Karpas-422 (cell line): ENCODE measurements around the gene NOX5. TPM values are rescaled to one million over a fixed set of nuclear protein-coding genes. Genes with fewer than 3 reads are reported as not detected.
"Not testable (repeated sequence)": the region's sequence is repeated elsewhere in the genome, so short reads cannot be mapped to it uniquely, and the experiment has no call there.

Source experiments
- DNase-seq: peaks from one replicate; pipeline ENCODE4 v3.0.0-alpha.2; 2015
- H2AFZ ChIP-seq: fragments of 200-600 bp; sonication (generic); 2 replicates; pipeline ENCODE4 v1.6.1; 2014; ENCODE audit warnings: antibody characterized with exemption, low read length, mixed read lengths
- H3K27ac ChIP-seq: fragments of 200-600 bp; sonication (generic); 2 replicates; pipeline ENCODE4 v1.5.1; 2014; ENCODE audit warnings: mild to moderate bottlenecking, low read length, moderate library complexity
- H3K27me3 ChIP-seq: fragments of 200-600 bp; sonication (generic); 2 replicates; pipeline ENCODE4 v1.6.1; 2014; ENCODE audit warnings: low read length, mixed read lengths
- H3K36me3 ChIP-seq: fragments of 200-600 bp; sonication (generic); 2 replicates; pipeline ENCODE4 v1.6.1; 2014; ENCODE audit warnings: low read length, mixed read lengths; ENCODE audit not compliant: insufficient read depth
- H3K4me1 ChIP-seq: fragments of 200-600 bp; sonication (generic); 2 replicates; pipeline ENCODE4 v1.6.1; 2014; ENCODE audit warnings: mild to moderate bottlenecking, low read length, mixed read lengths
- H3K4me2 ChIP-seq: fragments of 200-600 bp; sonication (generic); 2 replicates; pipeline ENCODE4 v1.6.1; 2014; ENCODE audit warnings: low read length, low read depth, mild to moderate bottlenecking; ENCODE audit not compliant: poor library complexity, severe bottlenecking
- H3K4me3 ChIP-seq: fragments of 200-600 bp; sonication (generic); 2 replicates; pipeline ENCODE4 v1.5.1; 2014; ENCODE audit warnings: mild to moderate bottlenecking, antibody characterized with exemption, low read length, mixed read lengths
- H3K79me2 ChIP-seq: fragments of 200-600 bp; sonication (generic); 2 replicates; pipeline ENCODE4 v1.6.1; 2014; ENCODE audit warnings: mild to moderate bottlenecking, low read length, mixed read lengths
- H3K9ac ChIP-seq: fragments of 200-600 bp; sonication (generic); 2 replicates; pipeline ENCODE4 v1.6.0; 2014; ENCODE audit warnings: low read length
- H3K9me2 ChIP-seq: fragments of 200-600 bp; sonication (generic), shearing (Covaris generic); replicated peaks from 2 replicates; pipeline ENCODE4 v1.6.0; 2014; ENCODE audit warnings: mild to moderate bottlenecking, low read length, moderate library complexity; ENCODE audit not compliant: insufficient read depth
- H3K9me3 ChIP-seq: fragments of 300-700, 200-600 bp; sonication (generic); 2 replicates; pipeline ENCODE4 v1.6.1; 2014; ENCODE audit warnings: low read length, mixed read lengths
- H4K20me1 ChIP-seq: fragments of 200-600 bp; sonication (generic); 2 replicates; pipeline ENCODE4 v1.6.1; 2014; ENCODE audit warnings: mild to moderate bottlenecking, antibody characterized with exemption, low read length, low read depth; ENCODE audit not compliant: insufficient read depth
- total RNA-seq: library from RNA; depleted of rRNA; stranded (reverse); fragments of >200 nt; shearing (Covaris generic); gene quantifications from 2 replicates; pipeline ENCODE4 v1.2.3, GENCODE V29; 2014; ENCODE audit warnings: low replicate concordance; rRNA removed

NOX5 gene, protein sequence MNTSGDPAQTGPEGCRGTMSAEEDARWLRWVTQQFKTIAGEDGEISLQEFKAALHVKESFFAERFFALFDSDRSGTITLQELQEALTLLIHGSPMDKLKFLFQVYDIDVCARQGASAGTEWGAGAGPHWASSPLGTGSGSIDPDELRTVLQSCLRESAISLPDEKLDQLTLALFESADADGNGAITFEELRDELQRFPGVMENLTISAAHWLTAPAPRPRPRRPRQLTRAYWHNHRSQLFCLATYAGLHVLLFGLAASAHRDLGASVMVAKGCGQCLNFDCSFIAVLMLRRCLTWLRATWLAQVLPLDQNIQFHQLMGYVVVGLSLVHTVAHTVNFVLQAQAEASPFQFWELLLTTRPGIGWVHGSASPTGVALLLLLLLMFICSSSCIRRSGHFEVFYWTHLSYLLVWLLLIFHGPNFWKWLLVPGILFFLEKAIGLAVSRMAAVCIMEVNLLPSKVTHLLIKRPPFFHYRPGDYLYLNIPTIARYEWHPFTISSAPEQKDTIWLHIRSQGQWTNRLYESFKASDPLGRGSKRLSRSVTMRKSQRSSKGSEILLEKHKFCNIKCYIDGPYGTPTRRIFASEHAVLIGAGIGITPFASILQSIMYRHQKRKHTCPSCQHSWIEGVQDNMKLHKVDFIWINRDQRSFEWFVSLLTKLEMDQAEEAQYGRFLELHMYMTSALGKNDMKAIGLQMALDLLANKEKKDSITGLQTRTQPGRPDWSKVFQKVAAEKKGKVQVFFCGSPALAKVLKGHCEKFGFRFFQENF
- not detected in 2 replicates for total RNA-seq

DNA sequence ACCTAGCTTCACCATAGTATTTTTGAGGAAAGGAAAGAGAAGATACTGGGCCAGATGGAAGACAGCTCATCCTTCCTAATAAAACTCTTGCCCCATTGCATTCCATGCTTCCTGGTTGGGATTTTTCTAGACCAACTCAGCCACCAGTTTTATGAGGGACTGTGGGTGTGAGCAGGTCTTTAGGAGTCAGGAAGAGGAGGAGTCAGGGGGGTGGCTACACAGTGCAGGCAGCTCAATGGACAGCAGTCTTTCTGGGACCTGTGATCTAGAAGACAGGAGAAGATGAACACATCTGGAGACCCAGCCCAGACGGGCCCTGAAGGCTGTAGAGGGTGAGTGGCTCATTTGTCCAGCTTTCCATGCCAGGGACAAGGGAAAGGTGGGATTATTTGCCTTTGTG lies at the start of gene NOX5:
TSS of gene NOX5 (plus strand) at position 242 of the 400 bp plus-strand sequence. CDS start at position 283, 41 bp downstream.
- Histone ChIP-seq H3K27ac (no peak within 1 kb of the TSS), H3K79me2 (no peaks in the 10 kb centered on the region), H3K27me3 (no peaks in the 10 kb centered on the region), H3K4me1 (no peaks in the 10 kb centered on the region), H3K9me3 (no peaks in the 10 kb centered on the region), H3K4me3 (no peak within 1 kb of the TSS), H3K36me3 (no peaks in the 10 kb centered on the region), H3K9me2 (no peaks in the 10 kb centered on the region), H3K4me2 (no peak within 1 kb of the TSS), H3K9ac (no peak within 1 kb of the TSS), H2AFZ (no peak within 1 kb of the TSS), H4K20me1 (no peaks in the 10 kb centered on the region)
- DNase-seq, result no peak

DNA sequence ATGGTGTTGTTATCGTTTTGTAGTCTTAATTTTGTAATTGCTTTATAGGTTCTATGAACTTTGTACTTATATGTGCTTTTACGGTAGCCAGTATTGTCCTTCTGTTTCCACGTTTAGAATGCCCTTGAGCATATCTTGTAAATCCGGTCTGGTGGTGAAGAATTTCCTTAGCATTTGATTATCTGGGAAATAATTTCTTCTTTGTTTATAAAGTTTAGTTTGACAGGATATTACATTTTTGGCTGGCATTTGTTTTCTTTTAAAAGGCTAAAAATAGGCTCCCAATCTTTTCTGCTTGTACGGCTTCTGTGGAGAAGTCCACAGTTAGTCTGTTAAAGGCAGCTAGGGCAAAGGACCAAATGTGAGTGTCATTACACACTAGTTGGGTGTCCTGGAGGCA lies 47.5 kb upstream of the NOX5 start:
- Histone ChIP-seq H3K27ac (no peak overlapping the region), H3K4me1 (no peaks in the 10 kb centered on the region), H3K36me3 (no peaks in the 10 kb centered on the region), H3K9me3 (no peaks in the 10 kb centered on the region; the same call in 1 of the 2 replicates), H3K27me3 (peaks cover 4% of the 10 kb centered on the region; the same call in 1 of the 2 replicates), H4K20me1 (no peaks in the 10 kb centered on the region), H2AFZ (no peak overlapping the region), H3K4me3 (no peak overlapping the region), H3K9me2 (no peaks in the 10 kb centered on the region), H3K79me2 (no peaks in the 10 kb centered on the region), H3K4me2 (no peak overlapping the region), H3K9ac (no peak overlapping the region)
- DNase-seq, result no peak

DNA sequence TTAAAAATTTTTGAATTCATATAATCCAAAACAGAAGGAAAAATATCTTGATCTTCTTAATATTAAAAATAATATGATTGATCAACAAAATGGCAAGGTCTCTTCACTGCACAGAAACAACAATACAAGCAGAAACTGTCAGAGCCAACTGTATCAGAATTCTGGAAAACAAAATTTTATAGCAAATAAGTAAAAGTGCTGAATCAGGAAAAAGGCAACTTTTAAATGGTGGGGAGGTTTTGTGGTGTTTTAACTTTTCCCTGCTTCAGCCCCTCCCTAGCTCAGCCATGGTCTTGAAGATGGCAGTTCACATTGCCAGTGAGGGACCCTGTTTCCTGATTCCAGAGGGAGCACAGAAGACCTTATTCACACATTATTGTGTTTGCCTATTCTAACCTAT lies 46.5 kb upstream of the NOX5 start:
- no peaks in the 10 kb centered on the region; the same call in 1 of the 2 replicates for H3K9me3 ChIP-seq
- DNase-seq, result no peak
- H3K36me3 ChIP-seq, result no peaks in the 10 kb centered on the region
- H3K9ac ChIP-seq, result no peak overlapping the region
- no peaks in the 10 kb centered on the region for H4K20me1 ChIP-seq
- peaks cover 4% of the 10 kb centered on the region; the same call in 1 of the 2 replicates for H3K27me3 ChIP-seq
- no peaks in the 10 kb centered on the region for H3K79me2 ChIP-seq
- H3K9me2 ChIP-seq, result no peaks in the 10 kb centered on the region
- H3K27ac ChIP-seq, result no peak overlapping the region
- H2AFZ ChIP-seq, result no peak overlapping the region
- no peak overlapping the region for H3K4me3 ChIP-seq
- H3K4me1 ChIP-seq, result no peaks in the 10 kb centered on the region
- no peak overlapping the region for H3K4me2 ChIP-seq

DNA sequence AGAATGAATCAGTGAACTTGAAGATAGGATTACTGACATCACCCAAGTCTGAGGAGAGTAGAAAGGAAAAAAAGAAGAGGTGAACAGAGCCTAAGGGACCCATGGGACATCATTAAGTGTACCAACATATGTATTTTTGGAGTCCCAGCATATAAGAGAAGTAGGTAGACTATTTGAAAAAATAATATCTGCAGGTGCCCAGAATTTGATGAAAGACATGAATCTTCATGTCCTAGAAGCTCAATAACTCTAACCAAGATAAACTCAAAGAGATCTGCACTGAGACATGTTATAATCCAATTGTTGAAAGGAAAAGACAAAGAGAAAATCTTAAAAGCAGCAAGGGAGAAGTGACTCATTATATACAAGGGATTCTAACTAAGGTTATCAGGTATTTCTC lies 45.2 kb upstream of the NOX5 start:
- Histone ChIP-seq H3K9ac (no peak overlapping the region), H3K9me2 (no peaks in the 10 kb centered on the region), H2AFZ (no peak overlapping the region), H3K27ac (no peak overlapping the region), H3K36me3 (no peaks in the 10 kb centered on the region), H3K9me3 (no peaks in the 10 kb centered on the region; the same call in 1 of the 2 replicates), H3K4me3 (no peak overlapping the region), H3K4me1 (no peaks in the 10 kb centered on the region), H3K4me2 (no peak overlapping the region), H3K79me2 (no peaks in the 10 kb centered on the region), H4K20me1 (no peaks in the 10 kb centered on the region), H3K27me3 (peaks cover 4% of the 10 kb centered on the region; the same call in 1 of the 2 replicates)
- DNase-seq, result no peak

DNA sequence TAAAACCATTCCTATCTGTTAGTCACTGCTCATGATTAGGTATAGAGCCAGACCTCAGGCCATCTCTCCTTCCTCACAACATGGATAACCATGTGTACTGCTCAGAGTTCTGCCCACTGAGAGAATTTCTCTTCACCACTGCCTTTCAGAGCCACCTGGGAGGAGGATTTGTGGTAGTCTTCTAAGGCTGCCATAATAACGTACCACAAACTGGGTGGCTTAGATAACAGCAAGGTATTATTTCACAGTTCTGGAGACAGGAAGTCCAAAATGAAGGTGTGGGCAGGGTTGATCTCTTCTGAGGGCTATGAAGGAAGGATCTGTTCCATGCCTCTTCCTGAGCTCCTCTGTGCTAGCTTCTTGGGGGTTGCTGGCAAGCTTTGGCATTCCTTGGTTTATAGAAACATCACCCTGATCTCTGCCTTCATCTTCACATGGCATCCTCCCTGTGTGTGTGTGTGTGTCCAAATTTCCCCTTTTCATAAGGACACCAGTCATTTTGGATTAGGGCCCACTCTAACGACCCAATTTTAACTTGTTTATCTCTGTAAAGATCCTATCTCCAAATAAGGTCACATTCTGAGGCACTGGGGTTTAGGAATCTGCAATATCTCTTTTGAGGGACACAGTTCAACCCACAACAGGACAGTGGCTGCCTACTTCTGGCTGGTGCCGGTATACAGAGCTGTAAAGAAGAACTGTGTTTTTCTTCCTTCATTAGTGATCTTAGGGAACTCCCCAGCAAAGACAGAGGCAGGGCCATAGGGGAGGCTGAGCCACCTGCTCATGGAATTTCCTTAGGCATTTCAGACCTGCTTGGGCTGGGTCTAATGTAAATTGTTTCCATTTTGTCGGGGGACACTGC lies 42.1 kb upstream of the NOX5 start:
- no peak overlapping the region for H2AFZ ChIP-seq
- DNase-seq, result no peak
- no peak overlapping the region for H3K27ac ChIP-seq
- no peak overlapping the region for H3K4me3 ChIP-seq
- no peak overlapping the region for H3K9ac ChIP-seq
- H3K4me2 ChIP-seq, result no peak overlapping the region
- no peaks in the 10 kb centered on the region; the same call in 1 of the 2 replicates for H3K9me3 ChIP-seq
- H3K27me3 ChIP-seq, result peaks cover 4% of the 10 kb centered on the region; the same call in 1 of the 2 replicates
- H3K9me2 ChIP-seq, result no peaks in the 10 kb centered on the region
- H3K79me2 ChIP-seq, result no peaks in the 10 kb centered on the region
- no peaks in the 10 kb centered on the region for H4K20me1 ChIP-seq
- no peaks in the 10 kb centered on the region for H3K4me1 ChIP-seq
- H3K36me3 ChIP-seq, result no peaks in the 10 kb centered on the region

DNA sequence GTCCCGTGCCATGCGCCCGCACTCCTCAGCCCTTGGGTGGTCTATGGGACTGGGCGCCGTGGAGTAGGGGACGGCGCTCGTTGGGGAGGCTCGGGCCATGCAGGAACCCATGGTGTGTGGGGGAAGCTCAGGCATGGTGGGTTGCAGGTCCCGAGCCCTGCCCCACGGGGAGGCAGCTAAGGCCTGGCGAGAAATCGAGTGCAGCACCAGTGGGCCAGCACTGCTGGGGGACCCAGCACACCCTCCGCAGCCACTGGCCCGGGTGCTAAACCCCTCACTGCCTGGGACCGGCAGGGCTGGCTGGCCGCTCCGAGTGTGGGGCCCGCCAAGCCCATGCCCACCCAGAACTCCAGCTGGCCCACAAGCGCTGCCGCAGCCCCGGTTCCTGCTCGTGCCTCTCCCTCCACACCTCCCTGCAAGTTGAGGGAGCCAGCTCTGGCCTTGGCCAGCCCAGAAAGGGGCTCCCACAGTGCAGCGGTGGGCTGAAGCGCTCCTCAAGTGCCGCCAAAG lies 38.8 kb upstream of the NOX5 start:
- H3K36me3 ChIP-seq, H3K27me3 ChIP-seq, H3K4me3 ChIP-seq, H3K79me2 ChIP-seq, H3K27ac ChIP-seq, H3K9me2 ChIP-seq, H3K9ac ChIP-seq, H2AFZ ChIP-seq, DNase-seq, H4K20me1 ChIP-seq, H3K9me3 ChIP-seq, H3K4me2 ChIP-seq, H3K4me1 ChIP-seq: not testable (repeated sequence)

DNA sequence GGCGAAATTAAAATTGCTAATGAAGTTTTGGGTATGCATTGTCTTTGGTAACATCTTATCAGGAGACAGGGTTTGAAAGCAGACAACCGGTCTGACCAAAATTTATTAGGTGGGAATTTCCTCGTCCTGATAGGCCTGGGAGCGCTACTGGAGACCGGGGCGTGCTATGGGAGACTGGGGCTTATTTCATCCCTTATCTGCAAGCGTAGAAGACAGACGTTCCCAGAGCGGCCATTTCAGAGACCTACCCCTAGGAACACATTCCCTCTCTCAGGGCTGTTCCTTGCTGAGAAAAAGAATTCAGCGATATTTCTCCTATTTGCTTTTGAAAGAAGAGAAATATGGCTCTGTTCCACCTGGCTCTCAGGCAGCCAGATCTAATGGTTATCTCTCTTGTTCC lies 37.1 kb upstream of the NOX5 start:
- H3K36me3 ChIP-seq, H3K79me2 ChIP-seq, H2AFZ ChIP-seq, H4K20me1 ChIP-seq, H3K4me2 ChIP-seq, H3K4me3 ChIP-seq, H3K27ac ChIP-seq, DNase-seq, H3K9me2 ChIP-seq, H3K4me1 ChIP-seq, H3K9me3 ChIP-seq, H3K9ac ChIP-seq, H3K27me3 ChIP-seq: not testable (repeated sequence)
